ENCODE measurements around the gene BLOC1S2. TPM values are rescaled to one million over a fixed set of nuclear protein-coding genes. Genes with fewer than 3 reads are reported as not detected.

The BLOC1S2 gene
- total RNA-seq, 4 donors from 2014 or later = 15.3 to 39.0 (median 26.6) TPM

GRCh38 chr10:100229819-100230422 is 56.6 kb downstream of the BLOC1S2 start:
- no peak for TF ChIP-seq CTCF (IDR thresholded peaks at IDR 0.05)
- no peak for TF ChIP-seq EP300 (IDR thresholded peaks at IDR 0.05)
- no peak for TF ChIP-seq POLR2A (IDR thresholded peaks at IDR 0.05)
- Histone ChIP-seq H3K4me3 (peak overlapping the region; percentile 70 to 96 (median 94)), H3K27me3 (no peaks in the 10 kb centered on the region), H3K36me3 (peaks cover 0 to 41% (median 7%) of the 10 kb centered on the region in 3 donors), H3K4me1 (peaks cover 0 to 25% (median 7%) of the 10 kb centered on the region in 4 donors), H3K9me3 (no peaks in the 10 kb centered on the region), H3K27ac (peak overlapping the region; percentile 28 to 87 (median 76))
- 57 to 66% methylated on average over 21 of the region's 21 CpGs for WGBS, 2 donors
- DNase-seq (ENCODE audit: low spot score in 2 of 2) = no peak

GRCh38 chr10:100223879-100224278 is 62.6 kb downstream of the BLOC1S2 start:
- DNase-seq (ENCODE audit: low spot score in 2 of 2) = no peak
- H3K4me1 ChIP-seq = peaks cover 0 to 17% (median 7%) of the 10 kb centered on the region in 4 donors
- peaks cover 1 to 70% (median 6%) of the 10 kb centered on the region in 3 donors for H3K36me3 ChIP-seq
- H3K9me3 ChIP-seq = no peaks in the 10 kb centered on the region
- no peak overlapping the region for H3K4me3 ChIP-seq
- no peaks in the 10 kb centered on the region for H3K27me3 ChIP-seq
- 85 to 94% methylated on average over 5 of the region's 5 CpGs for WGBS, 2 donors
- no peak for TF ChIP-seq CTCF (IDR thresholded peaks at IDR 0.05)
- no peak for TF ChIP-seq POLR2A (IDR thresholded peaks at IDR 0.05)
- TF ChIP-seq EP300 (IDR thresholded peaks at IDR 0.05) = no peak
- no peak overlapping the region for H3K27ac ChIP-seq

Small RNAs within 50 kb of the gene (small RNA-seq; reads per million reads assigned to genes)
- gene RNU6-422P = not detected
- 18.5 reads per million, percentile 92 among the genes with 10 or more reads in this experiment for gene SNORA12

Other genes starting within 250 kb of the BLOC1S2 start
- not detected for gene CPN1, start 204.8 kb downstream of the BLOC1S2 start, total RNA-seq
- gene ERLIN1, start 100.7 kb downstream of the BLOC1S2 start, total RNA-seq = 10 to 100 TPM; 15.5 to 27.9 (median 25.0) TPM
- 10 to 100 TPM; 15.5 to 23.4 (median 19.4) TPM for gene CHUK, start 57.1 kb downstream of the BLOC1S2 start, total RNA-seq
- 10 to 100 TPM; 21.9 to 35.9 (median 26.1) TPM for gene CWF19L1, start 19.0 kb downstream of the BLOC1S2 start, total RNA-seq
- gene PKD2L1, start 43.5 kb upstream of the BLOC1S2 start, total RNA-seq = under 1 TPM in 1 of 4 donors, not detected in 3; 0.42 TPM
- gene SCD, start 60.6 kb upstream of the BLOC1S2 start, total RNA-seq = 100 to 1,000 TPM; 118 to 500 (median 249) TPM
- gene WNT8B, start 176.3 kb upstream of the BLOC1S2 start, total RNA-seq = not detected
- 10 to 100 TPM; 12.7 to 24.9 (median 17.5) TPM for gene SEC31B, start 233.2 kb upstream of the BLOC1S2 start, total RNA-seq
- gene NDUFB8, start 243.2 kb upstream of the BLOC1S2 start, total RNA-seq = 100 to 1,000 TPM; 106 to 161 (median 132) TPM
- gene HIF1AN, start 249.3 kb upstream of the BLOC1S2 start, total RNA-seq = 10 to 100 TPM; 11.8 to 24.0 (median 13.6) TPM

Data from tibial nerve (tissue), 4 donors.